K562 treated with DMSO at 1 percent for 4 hours (cell line): ENCODE results near the gene CPHXL2. TPM values are rescaled to one million over a fixed set of nuclear protein-coding genes. Genes with fewer than 3 reads are reported as not detected.

Source experiments
- total RNA-seq: library from RNA; unstranded; fragments of 300-600 nt; gene quantifications from 2 replicates; pipeline ENCODE4 v1.2.3, GENCODE V29; 2022; ENCODE audit not compliant: insufficient read depth

CPHXL2 gene
- not detected in 2 replicates for total RNA-seq

DNA sequence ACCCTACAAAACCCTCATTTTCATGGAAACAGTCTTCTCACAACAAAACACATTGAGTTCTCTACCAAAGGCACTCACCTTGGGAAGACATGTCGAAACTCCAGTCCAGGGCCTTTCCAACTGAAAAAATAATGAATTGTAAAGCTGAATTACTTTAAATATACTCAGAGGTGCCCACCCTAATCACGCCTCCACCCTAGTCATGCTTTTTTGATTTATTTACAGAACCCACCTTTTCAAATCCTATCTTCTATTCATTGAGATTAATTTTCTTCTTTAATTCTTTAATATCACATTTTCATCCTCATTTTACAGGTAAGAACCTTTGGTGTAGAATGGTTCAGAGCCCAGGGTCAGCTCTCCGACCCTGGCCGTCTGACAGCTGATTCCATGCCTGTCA is at the start of gene CPHXL2:
CPHXL2 (minus strand) TSS at position 101 of the 400 bp plus-strand sequence; CDS start at position 91, 10 bp downstream.

DNA sequence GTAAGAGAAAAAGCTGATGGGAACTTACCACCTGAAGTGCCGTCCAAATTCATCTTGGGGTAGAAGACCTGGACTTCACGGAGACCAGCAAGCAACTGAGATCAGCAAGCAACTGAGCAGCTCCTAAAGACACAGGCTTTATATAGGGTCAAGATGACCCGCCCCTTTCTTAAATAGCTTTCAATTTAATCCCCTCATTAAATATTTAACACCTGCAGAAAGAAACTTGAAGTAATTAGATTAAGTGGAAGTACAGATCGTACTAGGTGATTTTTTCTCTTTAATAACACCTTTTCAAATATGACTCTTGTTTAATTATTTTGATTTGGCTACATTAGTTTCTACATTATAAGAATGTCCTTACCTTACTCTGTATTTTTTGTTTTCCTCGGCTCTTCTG is 49.6 kb upstream of the CPHXL2 start, which contains the start of gene CPHXL:
CPHXL (minus strand) TSS at position 101 of the 400 bp plus-strand sequence; CDS start at position 53, 48 bp downstream.

DNA sequence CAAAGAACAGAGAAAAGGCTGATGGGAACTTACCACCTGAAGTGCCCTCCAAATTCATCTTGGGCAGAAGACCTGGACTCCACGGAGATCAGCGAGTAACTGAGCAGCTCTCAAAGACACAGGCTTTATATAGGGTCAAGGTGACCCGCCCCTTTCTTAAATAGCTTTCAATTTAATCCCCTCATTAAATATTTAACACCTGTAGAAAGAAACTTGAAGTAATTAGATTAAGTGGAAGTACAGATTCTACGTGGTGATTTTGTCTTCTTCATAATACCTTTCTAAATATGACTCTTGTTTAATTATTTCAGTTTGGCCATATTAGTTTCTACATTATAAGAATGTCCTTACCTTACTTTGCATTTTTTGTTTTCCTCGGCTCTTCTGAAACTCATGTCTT is 24.6 kb upstream of the CPHXL2 start, which contains the start of gene DUXB:
DUXB (minus strand) TSS at position 101 of the 400 bp plus-strand sequence; CDS start at position 58, 43 bp downstream.

DNA sequence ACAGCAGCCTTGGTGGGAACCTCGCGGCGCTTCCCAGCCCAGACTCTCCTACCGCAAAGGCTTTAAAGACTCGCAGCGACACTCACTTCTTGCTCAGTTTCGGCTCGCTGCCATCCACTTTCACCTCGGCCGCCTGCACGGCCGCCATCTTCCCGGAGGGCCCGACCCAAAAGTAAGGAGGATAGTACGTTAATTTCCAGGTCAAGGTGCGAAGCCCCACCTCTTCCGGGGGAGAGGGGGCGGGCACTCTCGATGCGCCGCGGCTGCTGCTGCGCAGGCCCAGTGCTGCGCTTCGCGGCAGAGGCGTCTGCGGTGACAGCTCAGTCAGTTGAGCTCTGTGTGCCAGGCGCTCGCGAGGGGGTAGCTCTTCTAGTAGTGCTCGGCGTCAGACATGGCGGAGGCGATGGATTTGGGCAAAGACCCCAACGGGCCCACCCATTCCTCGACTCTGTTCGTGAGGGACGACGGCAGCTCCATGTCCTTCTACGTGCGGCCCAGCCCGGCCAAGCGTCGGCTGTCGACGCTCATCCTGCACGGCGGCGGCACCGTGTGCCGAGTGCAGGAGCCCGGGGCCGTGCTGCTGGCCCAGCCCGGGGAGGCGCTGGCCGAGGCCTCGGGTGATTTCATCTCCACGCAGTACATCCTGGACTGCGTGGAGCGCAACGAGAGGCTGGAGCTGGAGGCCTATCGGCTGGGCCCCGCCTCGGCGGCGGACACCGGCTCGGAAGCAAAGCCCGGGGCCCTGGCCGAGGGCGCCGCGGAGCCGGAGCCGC is 29.1 kb downstream of the CPHXL2 start, which contains the start of the genes KARS1 and TERF2IP:
KARS1 (minus strand) TSS at position 174 of the 773 bp plus-strand sequence; CDS start at position 148, 26 bp downstream.
TERF2IP (plus strand) TSS at position 282 of the 773 bp plus-strand sequence; CDS start at position 392, 110 bp downstream.

DNA sequence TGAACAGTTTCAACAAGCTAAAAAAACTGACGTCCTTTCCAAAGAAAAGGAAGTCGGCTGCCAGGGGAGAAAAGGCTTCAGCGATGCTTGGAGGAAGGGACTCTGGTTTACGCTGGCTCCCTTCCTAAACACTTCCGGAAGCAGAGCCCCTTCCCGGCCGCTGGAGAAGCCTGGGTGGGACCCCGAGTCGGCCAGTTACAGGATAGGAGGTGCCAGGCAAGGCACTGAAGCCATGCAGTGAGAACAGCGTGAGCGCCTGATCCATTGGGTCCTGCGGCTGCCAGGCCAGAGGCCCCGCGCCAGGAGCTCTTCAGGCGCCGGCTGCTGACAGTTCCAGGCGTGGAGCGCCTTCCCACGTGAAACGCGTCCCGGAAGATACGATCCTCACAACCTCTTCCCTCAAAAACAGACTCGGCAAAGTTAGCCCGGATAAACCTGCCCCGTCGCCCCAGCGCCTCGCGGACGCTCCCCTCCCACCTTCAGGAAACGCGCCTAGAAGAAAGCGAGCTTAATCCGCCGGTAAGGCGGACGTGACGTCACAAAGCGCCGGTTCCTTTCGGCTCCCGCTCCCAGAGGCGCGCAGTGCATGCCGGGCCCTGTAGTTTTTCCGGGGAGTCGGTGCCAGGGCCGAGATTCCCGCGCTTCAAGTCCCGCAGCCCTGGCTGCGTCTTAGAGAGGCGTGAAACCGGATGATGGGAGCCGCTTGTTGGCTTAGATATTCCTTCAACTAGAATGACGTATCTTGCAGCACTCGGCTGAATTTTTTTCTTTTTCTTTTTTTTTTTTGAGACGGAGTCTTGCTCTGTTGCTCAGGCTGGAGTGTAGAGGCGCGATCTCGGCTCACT is 53.8 kb downstream of the CPHXL2 start, which contains the start of gene ADAT1:
ADAT1 (minus strand) TSS at position 521 of the 845 bp plus-strand sequence. CDS start 2,482 bp downstream, outside the sequence.

Other genes with a start within 250 kb of the CPHXL2 start
- gene CFDP1, start 243.5 kb downstream of the CPHXL2 start, total RNA-seq, result 17.9 and 20.0 TPM in 2 replicates
- 22.9 and 26.7 TPM in 2 replicates for gene TMEM170A, start 212.3 kb downstream of the CPHXL2 start, total RNA-seq
- gene CHST6, start 181.6 kb downstream of the CPHXL2 start, total RNA-seq, result not detected in 2 replicates
- not detected in 2 replicates for gene CHST5, start 140.9 kb downstream of the CPHXL2 start, total RNA-seq
- gene TMEM231, start 120.8 kb downstream of the CPHXL2 start, total RNA-seq, result 4.6 and 8.3 TPM in 2 replicates
- gene GABARAPL2, start 110.6 kb downstream of the CPHXL2 start, total RNA-seq, result 158 and 169 TPM in 2 replicates
- 14.1 and 21.9 TPM in 2 replicates for gene ADAT1, start 53.7 kb downstream of the CPHXL2 start, total RNA-seq
- gene KARS1, start 29.3 kb downstream of the CPHXL2 start, total RNA-seq, result 138 and 146 TPM in 2 replicates
- 84.4 and 89.2 TPM in 2 replicates for gene TERF2IP, start 29.2 kb downstream of the CPHXL2 start, total RNA-seq
- not detected in 2 replicates for gene DUXB, start 24.5 kb upstream of the CPHXL2 start, total RNA-seq
- not detected in 2 replicates for gene CPHXL, start 49.5 kb upstream of the CPHXL2 start, total RNA-seq